ENCODE data around the gene SLC22A14.
A peak's percentile ranks its signal among the peaks of the same experiment; 100 is the strongest.
"Not testable (repeated sequence)": the region's sequence is repeated elsewhere in the genome, so short reads cannot be mapped to it uniquely, and the experiment has no call there.

Gene SLC22A14, protein sequence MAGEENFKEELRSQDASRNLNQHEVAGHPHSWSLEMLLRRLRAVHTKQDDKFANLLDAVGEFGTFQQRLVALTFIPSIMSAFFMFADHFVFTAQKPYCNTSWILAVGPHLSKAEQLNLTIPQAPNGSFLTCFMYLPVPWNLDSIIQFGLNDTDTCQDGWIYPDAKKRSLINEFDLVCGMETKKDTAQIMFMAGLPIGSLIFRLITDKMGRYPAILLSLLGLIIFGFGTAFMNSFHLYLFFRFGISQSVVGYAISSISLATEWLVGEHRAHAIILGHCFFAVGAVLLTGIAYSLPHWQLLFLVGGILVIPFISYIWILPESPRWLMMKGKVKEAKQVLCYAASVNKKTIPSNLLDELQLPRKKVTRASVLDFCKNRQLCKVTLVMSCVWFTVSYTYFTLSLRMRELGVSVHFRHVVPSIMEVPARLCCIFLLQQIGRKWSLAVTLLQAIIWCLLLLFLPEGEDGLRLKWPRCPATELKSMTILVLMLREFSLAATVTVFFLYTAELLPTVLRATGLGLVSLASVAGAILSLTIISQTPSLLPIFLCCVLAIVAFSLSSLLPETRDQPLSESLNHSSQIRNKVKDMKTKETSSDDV

DNA sequence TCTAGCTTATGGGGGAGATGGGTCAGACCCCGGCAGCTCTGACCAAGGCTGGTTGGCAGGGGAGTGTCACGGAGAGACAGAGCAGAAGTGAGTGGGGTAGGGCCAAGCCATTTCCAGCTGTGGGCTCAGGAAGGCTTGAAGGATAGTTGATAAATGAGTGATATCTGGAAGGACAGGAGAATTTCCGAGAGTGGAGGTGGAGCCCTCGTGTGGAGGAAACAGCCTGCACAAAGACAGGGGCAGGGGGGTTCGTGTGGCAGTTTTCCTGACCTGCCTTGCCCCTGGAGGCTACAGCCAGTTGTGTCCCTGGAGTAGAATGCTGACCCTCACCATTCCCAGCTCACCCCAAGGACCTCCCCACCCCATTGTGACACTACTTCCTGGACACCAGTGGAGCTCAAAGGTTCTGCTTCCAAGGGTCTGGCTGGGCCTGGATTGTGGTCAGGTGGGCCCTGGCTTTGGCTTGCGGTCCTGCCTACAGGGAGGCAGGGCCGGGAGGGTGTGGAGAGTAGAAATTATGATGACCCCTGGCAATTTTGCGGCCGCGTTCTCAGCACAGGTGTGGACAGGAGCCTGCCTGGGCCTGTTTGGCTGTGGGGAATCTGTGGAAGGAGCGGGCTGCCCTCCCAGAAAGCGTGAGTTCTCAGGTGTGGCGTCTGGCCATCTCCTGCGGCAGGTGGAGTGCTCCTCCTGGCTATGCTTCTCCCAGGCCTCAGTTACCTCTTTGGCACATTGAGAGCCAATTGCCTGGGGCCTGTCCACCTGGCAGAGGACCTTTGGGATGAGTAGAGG is at the start of gene SLC22A14:
SLC22A14 (plus strand) TSS at position 400 of the 792 bp plus-strand sequence. CDS start 23,733 bp downstream, outside the sequence.
- ATAC-seq (replicated peaks) (no peak), DNase-seq (no peak)
- peaks cover 0 to 2% of the 10 kb centered on the region in 2 donors for H3K9me3 Mint-ChIP-seq
- H3K36me3 Mint-ChIP-seq: peaks cover 6 to 13% of the 10 kb centered on the region in 2 donors
- H3K27me3 Mint-ChIP-seq: no peaks in the 10 kb centered on the region
- peaks cover 2 to 7% of the 10 kb centered on the region in 2 donors for H3K4me1 Mint-ChIP-seq
- no peak within 1 kb of the TSS for H3K27ac Mint-ChIP-seq
- H3K4me3 Mint-ChIP-seq: no peak within 1 kb of the TSS

DNA sequence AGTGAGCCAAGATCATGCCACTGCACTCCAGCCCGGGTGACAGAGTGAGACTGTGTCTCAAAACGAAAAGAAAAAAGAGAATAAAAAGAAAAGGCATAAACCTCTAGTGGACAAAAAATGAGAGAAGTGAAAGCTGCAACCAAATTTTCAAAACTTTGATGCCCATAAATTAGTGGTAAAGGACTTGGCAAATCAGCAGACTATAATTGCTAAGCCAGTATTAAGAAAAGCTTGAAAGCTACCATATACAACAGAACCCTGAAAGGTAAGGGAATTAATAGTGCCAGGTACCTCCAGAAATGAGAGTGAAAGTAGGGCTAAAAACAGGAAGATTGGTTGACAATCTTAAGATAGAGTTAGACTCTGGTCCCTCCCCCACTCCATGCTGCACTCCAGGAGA is 49.4 kb upstream of the SLC22A14 start:
- H3K9me3 Mint-ChIP-seq: peaks cover 9 to 10% of the 10 kb centered on the region in 2 donors
- H3K4me3 Mint-ChIP-seq: no peak overlapping the region
- H3K27ac Mint-ChIP-seq: no peak overlapping the region
- H3K4me1 Mint-ChIP-seq: peaks cover 8 to 23% of the 10 kb centered on the region in 2 donors
- DNase-seq: no peak
- no peaks in the 10 kb centered on the region for H3K27me3 Mint-ChIP-seq
- peak; percentile 18 to 46 for ATAC-seq (replicated peaks)
- peaks cover 57 to 74% of the 10 kb centered on the region in 2 donors for H3K36me3 Mint-ChIP-seq

DNA sequence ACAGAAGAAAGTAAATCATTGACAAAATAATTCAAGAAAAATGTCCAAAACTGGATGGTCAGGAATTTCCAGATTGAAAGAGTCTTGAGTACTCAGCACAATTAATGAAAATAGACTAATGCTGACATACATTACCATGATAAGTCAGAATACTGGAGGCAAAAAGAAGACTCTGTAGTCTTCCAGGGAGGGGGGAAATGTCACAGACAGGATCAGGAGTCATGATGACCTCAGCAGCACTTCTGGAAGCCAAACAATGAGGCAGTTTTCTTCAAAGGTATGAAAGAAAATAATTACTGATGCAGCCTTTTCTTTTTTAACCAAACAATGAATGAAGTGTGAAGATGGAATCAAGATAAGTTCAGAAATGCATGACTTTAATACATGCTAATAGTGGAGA is 46.6 kb upstream of the SLC22A14 start:
- no peaks in the 10 kb centered on the region for H3K27me3 Mint-ChIP-seq
- ATAC-seq (replicated peaks): no peak

DNA sequence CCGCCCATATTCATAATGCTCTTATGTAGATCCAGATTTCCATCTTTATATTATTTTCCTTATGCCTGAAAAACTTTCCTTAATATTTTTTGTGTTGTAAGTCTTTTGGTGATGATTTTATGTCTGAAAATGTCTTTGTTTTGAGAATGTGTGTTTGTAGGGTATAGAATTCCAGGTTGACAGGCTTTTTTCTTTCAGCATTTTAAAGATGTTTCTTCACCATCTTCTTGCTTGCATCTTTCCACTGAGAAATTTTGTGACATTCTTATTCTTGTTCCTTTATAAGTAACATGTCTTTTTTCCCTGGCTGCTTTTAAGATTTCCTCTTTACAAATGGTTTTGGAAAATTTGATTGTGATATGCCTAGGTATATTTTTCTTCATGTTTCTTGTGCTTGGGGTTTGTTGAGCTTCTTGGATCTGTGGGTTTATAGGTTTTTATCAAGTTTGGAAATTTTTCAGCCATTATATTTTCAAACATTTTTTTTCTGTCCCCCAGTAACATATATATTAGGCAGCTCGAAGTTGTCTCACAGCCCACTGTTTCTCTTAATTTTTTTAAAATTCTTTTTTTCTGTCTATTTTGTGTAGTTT is 43.6 kb upstream of the SLC22A14 start:
- Mint-ChIP-seq H3K27ac (no peak overlapping the region), H3K27me3 (no peaks in the 10 kb centered on the region), H3K4me3 (no peak overlapping the region), H3K4me1 (peaks cover 8 to 11% of the 10 kb centered on the region in 2 donors), H3K9me3 (peaks cover 16 to 21% of the 10 kb centered on the region in 2 donors), H3K36me3 (peaks cover 58 to 83% of the 10 kb centered on the region in 2 donors)
- ATAC-seq (replicated peaks) (no peak), DNase-seq (no peak)

More for the DNA sequence above, 46.6 kb upstream of the SLC22A14 start:
- peaks cover 8 to 23% of the 10 kb centered on the region in 2 donors for H3K4me1 Mint-ChIP-seq
- peaks cover 72 to 94% of the 10 kb centered on the region in 2 donors for H3K36me3 Mint-ChIP-seq
- peaks cover 16 to 21% of the 10 kb centered on the region in 2 donors for H3K9me3 Mint-ChIP-seq
- H3K27ac Mint-ChIP-seq: peak overlapping the region; percentile 33
- H3K4me3 Mint-ChIP-seq: no peak overlapping the region
- DNase-seq: no peak

DNA sequence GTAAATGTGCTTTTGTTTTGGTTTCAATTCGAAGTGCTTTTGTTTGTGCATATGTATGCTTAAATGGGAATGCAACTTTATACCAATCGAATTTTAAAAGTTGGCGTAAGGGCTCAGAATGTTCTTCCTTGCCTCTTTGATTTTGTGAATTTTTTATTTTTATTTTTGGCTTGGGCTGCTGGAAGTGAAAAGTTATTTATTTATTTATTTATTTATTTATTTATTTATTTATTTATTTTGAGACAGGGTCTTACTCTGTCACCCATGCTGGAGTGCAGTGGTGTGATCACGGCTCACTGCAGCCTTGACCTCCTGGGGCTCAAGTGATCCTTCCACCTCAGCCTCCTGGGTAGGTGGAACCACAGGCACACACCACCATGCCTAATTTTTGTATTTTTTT is 39.3 kb upstream of the SLC22A14 start:
- not testable (repeated sequence) for H3K27ac Mint-ChIP-seq; DNase-seq; H3K4me3 Mint-ChIP-seq; H3K4me1 Mint-ChIP-seq; ATAC-seq (replicated peaks); H3K27me3 Mint-ChIP-seq
- H3K9me3 Mint-ChIP-seq: peaks cover 5 to 12% of the 10 kb centered on the region in 2 donors
- peaks cover 30 to 62% of the 10 kb centered on the region in 2 donors for H3K36me3 Mint-ChIP-seq

DNA sequence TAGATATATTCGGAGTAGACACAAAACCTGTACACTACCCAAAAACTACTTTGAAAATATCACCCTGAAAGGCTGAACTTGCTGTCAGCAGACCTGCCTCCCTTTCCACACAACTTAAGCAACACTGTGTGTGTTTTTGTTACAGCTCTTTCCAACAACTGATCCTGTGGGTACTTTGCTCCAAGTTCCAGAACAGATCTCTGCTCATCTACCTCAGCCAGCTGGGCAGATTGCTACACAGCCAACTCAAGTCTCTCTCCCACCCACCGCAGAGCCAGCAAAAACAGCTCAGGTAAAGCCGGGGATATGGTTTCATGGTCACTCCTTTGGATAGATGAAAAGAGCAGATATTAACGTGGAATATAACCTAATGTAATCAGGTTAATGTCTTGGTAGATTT is 36.2 kb upstream of the SLC22A14 start:
- no peak for DNase-seq
- Mint-ChIP-seq H3K4me3 (no peak overlapping the region), H3K36me3 (peaks cover 19 to 44% of the 10 kb centered on the region in 2 donors), H3K9me3 (no peaks in the 10 kb centered on the region), H3K27ac (no peak overlapping the region), H3K4me1 (no peaks in the 10 kb centered on the region), H3K27me3 (no peaks in the 10 kb centered on the region)
- no peak for ATAC-seq (replicated peaks)

DNA sequence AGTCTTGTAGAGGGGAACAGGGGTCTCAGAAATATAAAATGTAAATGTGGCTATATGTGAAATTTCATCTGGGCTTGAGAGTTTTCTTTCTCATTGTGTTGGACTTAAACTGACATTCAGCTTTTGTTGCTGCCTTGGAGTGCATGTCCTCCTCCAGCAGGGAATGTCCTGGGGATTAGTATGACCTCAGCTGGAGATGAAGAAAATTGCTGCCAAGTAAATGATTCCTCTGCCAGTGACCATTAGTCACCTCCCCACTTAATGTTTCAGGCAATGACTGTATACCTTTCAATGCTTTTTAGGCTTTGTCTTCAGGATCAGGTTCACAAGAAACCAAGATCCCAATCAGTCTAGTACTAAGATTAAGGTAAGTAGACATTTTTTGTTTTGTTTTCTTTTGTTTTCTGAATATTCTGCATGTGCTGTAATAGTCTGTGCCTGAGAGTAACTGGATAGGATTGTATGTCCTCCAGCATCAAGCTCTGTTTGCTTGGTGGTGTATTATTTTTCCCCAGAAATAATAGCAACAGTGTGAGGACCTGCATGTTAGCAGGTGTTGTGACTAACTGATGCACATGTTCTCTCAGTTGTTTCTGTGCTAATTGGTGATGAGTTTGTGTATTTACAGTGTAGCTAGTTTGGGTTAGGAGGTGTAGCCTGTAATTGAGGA is 34.6 kb upstream of the SLC22A14 start:
- DNase-seq: no peak
- Mint-ChIP-seq H3K4me1 (no peaks in the 10 kb centered on the region), H3K27me3 (no peaks in the 10 kb centered on the region), H3K4me3 (no peak overlapping the region), H3K9me3 (no peaks in the 10 kb centered on the region), H3K27ac (peak overlapping the region; percentile 16), H3K36me3 (peaks cover 30 to 51% of the 10 kb centered on the region in 2 donors)
- no peak for ATAC-seq (replicated peaks)

DNA sequence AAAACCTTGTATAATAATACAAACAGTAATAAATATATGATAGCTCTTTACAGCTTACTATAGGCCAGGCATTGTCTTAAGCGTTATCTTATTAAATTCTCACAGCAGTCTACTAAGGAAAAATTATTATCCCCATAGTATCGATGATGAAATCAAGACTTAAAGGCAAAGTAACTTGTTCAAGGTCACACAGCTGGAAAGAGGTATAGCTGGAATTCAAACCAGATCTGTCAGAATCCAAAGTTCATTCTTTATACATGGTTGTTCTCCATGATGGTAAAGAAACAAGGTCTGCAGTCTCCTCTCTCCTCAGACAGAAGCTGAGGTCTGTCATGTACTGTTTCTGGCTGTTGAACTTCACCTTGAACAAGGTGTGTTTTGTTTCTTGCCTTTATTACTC is 31.9 kb upstream of the SLC22A14 start:
- no peaks in the 10 kb centered on the region for H3K9me3 Mint-ChIP-seq
- peaks cover 0 to 3% of the 10 kb centered on the region in 2 donors for H3K4me1 Mint-ChIP-seq
- ATAC-seq (replicated peaks) (no peak), DNase-seq (no peak)
- no peak overlapping the region for H3K4me3 Mint-ChIP-seq
- H3K27ac Mint-ChIP-seq: no peak overlapping the region
- peaks cover 49 to 61% of the 10 kb centered on the region in 2 donors for H3K36me3 Mint-ChIP-seq
- no peaks in the 10 kb centered on the region for H3K27me3 Mint-ChIP-seq

DNA sequence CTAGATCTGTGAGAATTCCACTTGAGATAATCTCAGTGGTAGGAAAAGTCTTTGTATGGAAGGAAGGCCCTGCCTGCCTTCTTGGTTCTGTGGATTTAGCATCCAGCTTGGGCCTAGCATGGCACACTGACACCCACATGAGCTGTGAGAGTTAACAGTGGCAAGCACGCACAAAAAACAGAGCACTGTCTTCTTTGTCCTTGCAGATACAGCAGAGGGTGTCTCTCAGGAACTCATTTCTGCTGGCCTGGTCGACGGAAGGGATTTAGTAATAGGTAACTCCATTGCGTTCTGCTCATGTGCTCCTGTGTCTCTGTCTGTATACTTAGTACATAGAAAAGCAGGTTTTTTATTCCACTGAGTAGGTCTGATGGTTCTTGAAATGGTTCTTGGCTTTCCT is 30.9 kb upstream of the SLC22A14 start:
- peaks cover 55 to 68% of the 10 kb centered on the region in 2 donors for H3K36me3 Mint-ChIP-seq
- H3K9me3 Mint-ChIP-seq: no peaks in the 10 kb centered on the region
- no peak for DNase-seq
- no peak for ATAC-seq (replicated peaks)
- H3K4me3 Mint-ChIP-seq: no peak overlapping the region
- H3K4me1 Mint-ChIP-seq: peaks cover 0 to 3% of the 10 kb centered on the region in 2 donors
- no peak overlapping the region for H3K27ac Mint-ChIP-seq
- no peaks in the 10 kb centered on the region for H3K27me3 Mint-ChIP-seq

DNA sequence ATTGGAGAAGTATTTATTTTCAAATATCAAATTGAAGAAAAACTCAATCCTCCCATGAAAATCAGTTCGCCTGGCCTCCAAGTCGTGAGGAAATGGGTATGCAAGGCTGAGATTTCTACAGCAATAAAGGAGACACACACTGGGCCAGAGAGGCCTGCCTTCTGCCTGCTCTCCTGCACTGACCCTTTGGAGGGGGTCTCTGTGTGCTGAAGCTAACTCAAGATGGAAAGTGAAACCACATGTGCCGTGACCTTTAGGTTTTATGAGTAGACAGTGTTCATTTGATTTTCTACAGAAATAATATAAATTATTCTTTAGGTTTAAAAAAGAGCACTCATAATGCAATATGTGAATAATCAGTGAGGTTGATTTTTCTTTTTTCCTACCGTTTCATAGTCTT is 28.4 kb upstream of the SLC22A14 start:
- DNase-seq: no peak
- ATAC-seq (replicated peaks): no peak
- Mint-ChIP-seq H3K27me3 (no peaks in the 10 kb centered on the region), H3K36me3 (peaks cover 48 to 71% of the 10 kb centered on the region in 2 donors), H3K4me1 (peaks cover 0 to 3% of the 10 kb centered on the region in 2 donors), H3K9me3 (no peaks in the 10 kb centered on the region), H3K4me3 (no peak overlapping the region), H3K27ac (no peak overlapping the region)

DNA sequence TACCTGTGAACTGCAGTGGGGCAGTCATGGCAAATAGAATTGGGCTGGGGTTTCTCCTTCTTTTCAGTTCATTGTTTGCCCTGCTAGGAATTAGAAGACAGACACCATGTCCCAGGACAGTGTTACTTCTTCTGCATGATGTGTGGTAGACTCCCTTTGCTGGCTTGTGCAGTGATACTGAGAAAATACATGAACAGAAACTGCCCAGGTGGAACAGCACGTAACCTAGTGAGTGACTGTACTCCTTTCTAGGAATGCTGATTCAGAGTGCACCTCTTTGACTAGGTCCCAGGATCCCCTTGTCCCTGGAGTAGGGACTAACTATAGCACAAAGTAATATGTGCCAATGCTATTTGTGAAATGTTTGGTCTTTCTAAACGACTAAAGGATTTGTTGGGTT is 27.2 kb upstream of the SLC22A14 start:
- no peak for DNase-seq
- no peak for ATAC-seq (replicated peaks)
- Mint-ChIP-seq H3K27ac (no peak overlapping the region), H3K36me3 (peaks cover 40 to 64% of the 10 kb centered on the region in 2 donors), H3K9me3 (no peaks in the 10 kb centered on the region), H3K27me3 (no peaks in the 10 kb centered on the region), H3K4me1 (peaks cover 0 to 3% of the 10 kb centered on the region in 2 donors), H3K4me3 (no peak overlapping the region)

DNA sequence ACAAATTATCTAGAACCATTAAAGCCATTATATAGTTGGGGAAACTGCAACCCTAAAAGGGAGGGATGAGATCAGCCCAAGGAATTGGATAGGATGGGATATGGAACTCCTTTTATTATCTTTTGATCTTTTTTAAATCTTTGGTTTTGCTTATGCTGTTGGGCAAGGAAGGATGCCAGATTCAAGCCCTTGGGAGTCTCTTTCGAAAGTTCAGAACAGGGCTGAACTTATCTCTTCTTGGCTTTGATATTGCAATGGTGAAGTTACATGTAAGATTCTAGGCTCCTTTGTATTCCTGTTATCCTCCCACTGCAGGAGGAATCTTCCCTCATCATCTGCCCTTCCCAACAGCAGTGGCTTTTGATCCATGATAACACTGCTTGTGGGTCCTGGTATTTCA is 26.5 kb upstream of the SLC22A14 start:
- Mint-ChIP-seq H3K4me3 (no peak overlapping the region), H3K27ac (peak overlapping the region; percentile 28), H3K27me3 (no peaks in the 10 kb centered on the region), H3K36me3 (peaks cover 44 to 70% of the 10 kb centered on the region in 2 donors), H3K9me3 (no peaks in the 10 kb centered on the region), H3K4me1 (peaks cover 0 to 3% of the 10 kb centered on the region in 2 donors)
- DNase-seq (no peak), ATAC-seq (replicated peaks) (no peak)

DNA sequence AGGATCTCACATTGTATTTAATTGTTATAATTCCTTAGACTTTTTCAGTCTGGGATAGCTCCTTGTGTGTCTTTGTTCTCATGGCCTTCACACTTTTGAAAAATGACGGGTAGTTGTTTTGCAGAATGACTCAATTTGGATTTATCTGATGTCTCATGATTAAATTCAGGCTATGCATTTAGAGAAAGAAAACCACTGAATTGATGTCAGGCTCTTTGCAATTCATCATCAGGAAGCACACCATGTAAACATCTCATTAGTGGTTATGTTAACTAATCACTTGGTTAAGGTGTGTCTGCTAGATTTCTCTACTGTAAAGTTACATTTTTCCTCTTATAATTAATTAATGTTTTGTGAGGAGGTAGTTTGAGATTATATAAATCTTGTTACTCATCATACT is 24.5 kb upstream of the SLC22A14 start:
- Mint-ChIP-seq H3K9me3 (no peaks in the 10 kb centered on the region), H3K27me3 (no peaks in the 10 kb centered on the region), H3K36me3 (peaks cover 35 to 65% of the 10 kb centered on the region in 2 donors), H3K4me1 (peaks cover 0 to 3% of the 10 kb centered on the region in 2 donors), H3K27ac (no peak overlapping the region), H3K4me3 (no peak overlapping the region)
- no peak for DNase-seq
- ATAC-seq (replicated peaks): no peak

Data from stimulated activated naive B cell treated with anti-CD40 and anti-IgM and Interleukin-4, amounts not matched to agents 10 μg/mL and 1 μg/mL and 100 μg/mL, for 72 hours (primary cell).